ENCODE data around the gene RAB29.
"Not testable (repeated sequence)": the region's sequence is repeated elsewhere in the genome, so short reads cannot be mapped to it uniquely, and the experiment has no call there.

Gene RAB29
- total RNA-seq = 57.0 to 77.1 (median 71.8) reads per million in 4 donors

DNA sequence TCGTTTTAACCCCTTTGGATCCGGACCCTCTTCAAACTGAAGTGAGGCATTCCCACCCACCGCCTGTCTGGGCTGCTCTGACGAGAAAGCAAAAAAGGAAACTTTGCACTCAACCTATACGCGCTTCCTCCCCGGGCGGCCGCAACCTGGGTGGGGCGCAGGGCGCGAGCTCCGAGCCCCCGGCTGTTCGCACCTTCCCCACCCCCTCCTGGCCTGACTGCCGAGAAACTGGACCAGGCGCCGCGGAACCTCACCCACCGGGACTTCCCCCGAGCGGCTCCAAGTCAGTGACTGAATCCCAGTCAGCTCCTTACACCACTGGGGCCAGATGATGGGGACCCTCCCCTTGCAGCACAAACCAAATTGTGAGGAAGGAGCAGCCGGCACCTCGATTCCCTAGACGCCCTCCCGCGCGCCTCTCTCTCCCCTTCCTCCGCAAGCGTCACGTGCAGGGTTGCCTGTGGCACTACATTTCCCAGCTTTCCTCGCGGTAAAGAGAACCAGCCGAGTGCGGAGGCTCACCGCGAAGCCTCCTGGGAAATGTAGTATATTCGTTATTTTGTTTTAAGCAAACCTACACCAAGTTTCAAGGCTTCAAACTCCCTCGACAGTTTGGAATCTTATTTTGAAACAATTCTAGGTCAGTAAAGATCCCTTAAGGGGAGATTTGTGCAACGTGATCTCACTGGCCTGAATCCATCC lies at the start of gene RAB29:
RAB29 (minus strand) TSS at position 468 of the 702 bp plus-strand sequence. CDS start 526 bp downstream, outside the sequence.
- peak; percentile 68 to 91 (median 81) for DNase-seq

- no peak for DNase-seq
Observed at GRCh38 chr1:205824180-205824579, 48.9 kb upstream of the RAB29 start.

- DNase-seq = not testable (repeated sequence)
Observed at GRCh38 chr1:205823260-205823659, 48.0 kb upstream of the RAB29 start.

- no peak for DNase-seq
Observed at GRCh38 chr1:205822397-205822796, 47.1 kb upstream of the RAB29 start.

DNA sequence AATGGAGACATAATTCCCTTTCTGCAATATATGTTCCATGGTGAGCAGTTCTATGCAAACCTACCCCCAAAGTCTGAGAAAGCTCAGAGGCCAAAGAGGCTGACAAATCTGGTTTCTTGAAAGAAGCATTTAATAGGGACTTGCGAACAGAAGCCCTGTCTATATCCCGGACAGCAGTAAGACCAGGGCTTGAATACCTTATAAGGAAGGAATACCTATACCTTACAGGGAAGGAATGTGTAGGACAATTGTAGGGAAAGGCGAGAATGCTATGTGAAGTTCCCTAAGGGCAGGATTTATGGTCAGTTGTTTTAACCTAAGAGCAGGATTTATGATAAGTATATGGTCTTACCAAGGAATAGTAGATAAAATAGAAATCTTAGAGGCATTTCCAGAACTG lies 42.7 kb upstream of the RAB29 start:
- no peak for DNase-seq

- DNase-seq = no peak
Observed at GRCh38 chr1:205817364-205817763, 42.1 kb upstream of the RAB29 start.

DNA sequence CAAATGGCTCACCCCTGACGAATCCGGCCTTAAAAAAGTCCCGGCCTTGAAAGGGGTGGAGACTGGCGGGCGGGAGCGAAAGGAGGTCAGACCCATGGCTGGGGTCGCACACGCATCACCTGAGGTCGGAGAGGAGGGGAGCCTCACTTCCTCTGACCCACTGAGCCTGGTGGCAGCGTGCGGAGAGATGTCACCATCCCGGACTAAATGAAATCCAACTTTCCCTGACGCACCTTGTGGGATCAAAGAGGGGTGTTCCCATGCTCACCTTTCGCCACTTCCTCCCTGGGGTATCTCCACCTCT lies 38.4 kb upstream of the RAB29 start:
- DNase-seq = peak in 2 of 5 donors; percentile 17 to 19

- DNase-seq = peak; percentile 88 to 92 (median 91)
Observed at GRCh38 chr1:205812878-205813754, 37.8 kb upstream of the RAB29 start, which contains the start of gene SLC41A1. Gene SLC41A1 (minus strand): TSS chr1:205813198. CDS start chr1:205810441, 2,757 bp downstream.

DNA sequence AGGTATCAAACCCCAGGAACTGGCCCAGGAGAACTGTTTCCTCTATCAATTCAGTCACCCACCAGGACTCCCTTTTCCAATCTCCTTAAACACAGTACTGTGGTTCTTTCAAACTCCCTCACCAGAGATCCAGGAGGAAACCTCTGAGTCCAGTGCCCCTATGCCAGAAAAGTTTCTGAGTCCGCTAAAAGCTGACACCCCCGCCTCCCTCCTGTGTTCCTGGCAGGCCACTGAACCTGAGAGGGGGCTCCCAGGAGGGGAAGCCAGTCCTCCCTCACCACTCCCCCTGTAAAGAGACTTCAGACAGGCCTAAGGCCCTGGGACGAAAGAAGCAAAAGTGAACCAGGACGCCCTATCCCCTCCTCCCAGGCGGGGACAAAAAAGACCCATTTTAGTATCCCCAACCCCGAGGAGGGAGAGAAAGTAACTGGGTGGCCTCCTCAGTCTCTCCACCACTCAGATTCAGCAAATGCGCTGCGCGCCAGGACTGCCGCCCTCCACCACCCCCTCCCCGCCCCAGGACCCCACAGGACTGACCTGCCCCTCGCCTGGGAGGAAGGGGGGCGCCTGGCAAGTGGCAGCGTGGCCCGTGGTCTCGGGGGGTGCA lies 37.1 kb upstream of the RAB29 start:
- DNase-seq = no peak

GRCh38 chr1:205811660-205812059 lies 36.4 kb upstream of the RAB29 start:
- no peak for DNase-seq

DNA sequence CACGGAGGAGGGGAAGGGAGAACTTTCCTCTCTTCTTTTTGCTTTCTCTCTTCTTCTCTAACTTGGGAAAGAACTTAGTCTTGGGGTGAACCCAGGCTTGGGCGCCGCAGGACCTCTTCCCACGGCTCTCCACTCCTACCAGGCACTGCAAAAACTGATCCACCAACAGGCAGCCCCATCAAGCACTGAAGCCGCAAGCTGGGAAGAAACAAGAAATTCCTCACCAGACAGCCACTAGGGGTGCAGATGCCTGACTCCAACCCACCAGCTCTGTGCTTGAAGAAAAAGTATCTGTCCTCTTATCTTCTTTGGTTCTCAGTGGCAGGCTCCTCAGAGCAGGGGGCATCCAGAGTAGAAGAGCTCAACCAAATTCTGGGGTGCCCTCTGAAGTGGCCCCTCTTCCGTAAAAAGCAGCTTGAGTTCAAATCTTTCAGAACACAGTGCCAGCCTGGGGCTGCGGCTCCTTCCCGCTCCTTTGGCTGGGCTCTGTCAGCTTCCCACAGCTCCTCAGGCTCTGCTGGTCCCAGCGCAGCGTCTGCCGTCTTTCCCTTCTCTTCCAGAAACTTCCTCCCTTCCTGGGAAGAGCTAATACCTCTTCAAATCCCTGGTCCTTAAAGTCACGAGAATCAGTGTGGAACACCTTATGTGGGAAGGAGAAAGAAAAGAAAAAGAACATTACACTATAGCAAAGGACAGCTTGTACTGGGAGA lies 35.3 kb upstream of the RAB29 start:
- no peak for DNase-seq

DNA sequence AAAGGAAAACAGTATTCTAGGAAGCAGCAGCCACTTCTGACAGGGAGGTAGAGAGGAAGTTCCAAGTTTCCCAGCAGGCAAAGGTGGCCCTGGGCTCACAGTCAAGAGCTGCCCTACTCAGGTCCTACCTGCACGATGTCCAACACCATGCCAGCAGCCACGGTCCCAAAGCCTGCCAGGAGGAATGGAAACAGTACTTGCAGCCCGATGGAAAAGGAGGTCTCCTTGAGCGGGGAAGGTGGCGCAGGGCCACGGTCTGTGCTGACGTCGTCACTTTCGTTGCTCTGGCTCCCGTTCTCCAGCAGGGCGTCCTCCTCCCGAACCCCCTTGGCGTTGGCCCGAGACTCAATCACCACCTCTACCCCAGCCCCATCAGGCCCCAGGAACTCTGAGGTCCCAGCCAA lies 34.7 kb upstream of the RAB29 start:
- DNase-seq = no peak

DNA sequence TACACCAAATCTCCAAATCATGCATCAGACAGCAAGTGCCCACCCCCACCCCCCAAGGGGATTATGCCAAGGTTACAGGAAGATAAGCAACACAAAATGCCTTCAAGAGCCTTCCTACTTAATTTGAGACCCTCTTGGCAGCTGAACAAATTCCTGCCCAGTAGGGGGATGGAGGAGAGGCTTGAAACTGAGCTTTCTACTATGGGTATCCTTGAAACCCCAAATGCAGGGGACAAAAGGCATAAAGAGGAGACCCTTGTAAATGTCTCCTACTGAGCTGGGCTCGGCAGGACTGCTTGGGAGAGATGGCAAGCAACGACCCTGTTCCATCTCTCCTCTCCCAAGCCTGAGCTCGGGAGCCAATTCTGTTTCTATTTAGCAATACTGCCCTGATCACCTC lies 34.2 kb upstream of the RAB29 start:
- DNase-seq = no peak

DNA sequence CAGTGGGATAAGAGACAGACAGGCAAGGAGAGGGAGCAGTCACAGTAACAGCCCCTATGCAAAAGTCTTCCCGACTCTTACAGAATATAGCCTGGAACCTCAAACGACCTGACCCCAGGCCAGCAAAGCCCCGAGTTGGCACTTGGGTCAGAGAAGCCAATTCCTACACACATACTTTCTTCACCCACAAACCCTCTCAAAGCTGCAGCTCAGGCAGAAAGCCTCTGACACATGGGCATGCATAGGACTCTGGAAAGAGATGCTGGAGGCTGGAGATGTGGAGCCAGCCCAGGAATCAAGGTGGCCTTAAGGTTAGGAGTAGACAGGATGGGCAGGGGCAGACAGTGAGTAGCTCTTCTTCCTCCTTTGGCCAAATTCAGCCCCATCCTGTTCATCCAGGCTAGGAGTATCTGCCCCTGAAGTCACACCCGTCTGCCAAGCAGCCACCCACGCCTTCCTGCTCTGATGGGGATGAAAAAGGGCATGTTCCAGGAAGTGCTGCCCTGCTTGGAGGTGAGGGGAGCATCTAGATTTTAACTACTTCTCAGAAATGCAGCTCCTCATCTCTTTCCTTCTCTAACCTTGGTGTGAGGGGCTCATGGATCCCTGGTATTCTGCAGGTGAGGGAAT lies 29.9 kb upstream of the RAB29 start:
- peak in 1 of 5 donors; percentile 18 for DNase-seq

GRCh38 chr1:205804605-205805004 lies 29.3 kb upstream of the RAB29 start:
- no peak for DNase-seq

DNA sequence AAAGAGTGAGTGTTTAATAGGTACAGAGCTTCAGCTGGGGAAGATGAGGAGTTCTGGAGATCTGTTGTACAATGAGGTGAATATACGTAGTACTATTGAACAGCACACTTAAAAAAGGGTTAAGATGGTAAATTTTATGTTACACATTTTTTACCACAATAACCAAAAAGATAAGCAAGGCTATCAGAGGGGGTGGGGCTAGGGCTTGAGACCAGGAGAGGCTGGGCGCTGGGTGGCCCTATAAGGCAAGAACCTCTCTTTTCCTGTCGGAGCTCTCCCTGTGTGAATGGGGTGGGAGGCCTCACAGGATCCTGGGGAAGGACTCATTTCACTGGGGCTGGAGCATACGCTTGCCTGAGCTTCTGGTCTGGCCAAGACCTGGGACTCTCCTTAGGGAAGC lies 28.7 kb upstream of the RAB29 start:
- no peak for DNase-seq

GRCh38 chr1:205802060-205802459 lies 26.8 kb upstream of the RAB29 start:
- no peak for DNase-seq

DNA sequence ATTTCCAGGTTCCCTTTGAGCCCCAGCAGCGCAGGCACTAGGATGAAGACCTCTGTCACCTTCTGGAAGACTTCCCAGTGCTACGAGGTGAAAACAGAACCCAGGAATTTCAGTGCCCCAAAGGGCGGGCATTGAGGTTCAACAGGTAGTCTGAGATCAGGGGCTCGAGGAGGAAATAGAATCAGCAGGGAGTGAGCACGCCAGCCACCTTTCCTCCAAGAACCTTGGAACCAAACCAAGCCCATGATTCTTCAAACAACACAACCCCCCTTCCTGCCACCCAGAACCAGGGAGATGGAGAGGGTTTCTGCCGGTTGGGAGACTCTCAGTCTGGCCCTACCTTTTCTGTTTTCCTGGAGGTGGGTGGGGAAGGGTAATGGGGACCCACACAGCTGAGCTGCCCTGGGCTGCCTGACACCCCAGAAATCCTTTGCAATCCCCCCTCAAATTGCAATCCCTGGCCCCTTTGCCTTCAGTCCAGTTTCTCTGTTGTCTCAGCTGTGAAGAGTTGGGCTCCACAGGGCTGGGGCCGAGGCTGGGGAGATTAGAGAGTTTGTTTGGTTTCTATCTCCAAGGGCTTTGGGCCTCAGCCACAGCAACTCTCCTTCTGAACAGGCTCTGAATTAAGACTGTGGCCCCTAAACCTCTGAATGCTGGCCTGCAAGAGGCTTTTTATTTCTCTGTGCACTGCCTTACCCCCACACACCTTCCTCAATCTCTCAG lies 25.9 kb upstream of the RAB29 start:
- DNase-seq = no peak

DNA sequence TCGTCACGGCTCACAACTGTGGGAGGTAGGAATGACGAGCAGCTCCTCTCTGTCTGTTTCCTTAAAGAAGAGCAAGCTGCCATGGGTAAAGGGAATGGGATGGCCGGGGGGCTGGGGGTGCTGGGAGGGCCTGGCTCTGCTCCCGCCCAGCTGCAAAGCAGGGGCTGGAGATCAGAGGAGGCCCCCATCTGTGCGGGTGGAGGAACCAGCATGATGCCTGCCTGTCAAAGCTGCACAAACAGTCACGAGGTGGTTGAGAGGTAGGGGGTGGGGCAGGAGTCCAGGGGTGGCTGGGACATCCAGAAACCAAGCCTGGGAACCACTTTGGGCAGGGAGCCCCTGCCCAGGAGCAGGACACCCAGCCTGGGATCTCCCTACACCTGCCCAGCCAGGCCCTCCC lies 25.1 kb upstream of the RAB29 start:
- DNase-seq = no peak

DNA sequence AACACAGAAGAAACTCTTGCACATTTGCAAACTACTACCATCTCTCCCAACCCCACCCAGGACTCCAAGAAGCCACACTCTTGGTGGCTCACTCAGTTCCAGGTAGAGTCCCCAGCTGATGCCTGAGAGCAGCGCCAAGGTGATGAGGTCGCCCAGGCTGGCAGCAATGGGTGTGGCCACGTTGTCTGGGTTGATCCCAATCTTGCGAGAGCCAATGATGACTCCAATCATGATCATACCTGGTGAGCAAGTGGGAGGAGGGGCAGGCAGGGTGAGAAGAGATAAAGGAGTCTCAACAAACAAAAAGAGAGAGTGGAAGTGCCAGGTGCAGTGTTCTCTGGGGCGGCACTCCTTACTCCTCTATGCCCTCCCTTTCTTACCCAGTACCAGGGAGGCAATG lies 23.3 kb upstream of the RAB29 start:
- DNase-seq = no peak

DNA sequence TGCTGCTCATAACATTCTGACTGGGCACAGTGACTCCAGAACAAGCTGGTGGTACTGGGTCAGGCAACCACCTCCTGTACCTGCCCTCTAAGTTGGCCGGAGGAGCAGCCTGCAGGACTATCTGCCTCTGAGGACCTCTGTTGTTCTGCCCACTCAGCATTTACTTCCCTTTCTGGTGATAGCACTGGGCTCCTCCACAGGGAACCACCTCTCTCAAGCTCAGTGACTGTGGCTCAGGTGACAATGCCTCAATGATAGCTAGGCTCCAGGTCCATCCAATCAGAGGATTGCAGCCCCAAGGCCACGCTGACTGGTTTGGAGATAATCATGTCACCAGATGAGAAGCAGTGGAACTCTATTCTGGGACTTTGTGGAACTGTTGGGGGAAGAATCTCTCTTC lies 21.9 kb upstream of the RAB29 start:
- DNase-seq = no peak

Data from T-helper 1 cell (primary cell).